K562 (cell line): ENCODE data around the gene CD248. TPM values are rescaled to one million over a fixed set of nuclear protein-coding genes. Genes with fewer than 3 reads are reported as not detected.
A peak's percentile ranks its signal among the peaks of the same experiment; 100 is the strongest.

Experiments used
- RBM34 ChIP-seq: fragments of 200-400 bp; formaldehyde crosslinking; IDR thresholded peaks from 2 replicates; pipeline ENCODE4 v1.6.1; 2018; ENCODE audit warnings: low read length, borderline replicate concordance; ENCODE audit not compliant: insufficient read depth
- TBP ChIP-seq: optimal IDR thresholded peaks from 2 replicates; pipeline ENCODE3; 2011; ENCODE audit warnings: low read depth, low read length, improper control_type of control experiment
- polyA plus RNA-seq, 8 experiments: library from polyadenylated mRNA; depleted of rRNA in 4 of 8; stranded (reverse) in 5 of 8; unstranded in 3 of 8; fragments of >200 nt; fragmentation: Nextera tagmentation in 2 of 8; fragmentation: Illumina TruSeq in 1 of 8; extraction: Ambion mirVana in 2 of 8; extraction: Trizol in 1 of 8; gene quantifications; 2 replicates each; pipeline versions ENCODE4 v1.2.1 to v1.2.3, GENCODE V29; 2011 to 2014; ENCODE audit warnings: inconsistent platforms in 1 of 8, missing spikeins in 1 of 8
- total RNA-seq, 7 experiments: library from RNA; depleted of rRNA in 6 of 7; stranded (reverse); fragments of >200 nt in 6 of 7; fragmentation: Illumina TruSeq in 2 of 7; extraction: Trizol in 2 of 7; gene quantifications; 2 replicates each; pipeline versions ENCODE4 v1.2.1 to v1.2.3, GENCODE V29; 2011 to 2021; ENCODE audit warnings: low replicate concordance in 1 of 7
- TF ChIP-seq, protein P1 (sequence below): fragments of 450-650 bp; IDR thresholded peaks from 2 replicates; pipeline ENCODE4 v1.6.1; 2016; ENCODE audit warnings: mild to moderate bottlenecking, moderate library complexity
- TF ChIP-seq, protein P2 (sequence below): fragments of 450-650 bp; formaldehyde crosslinking; IDR thresholded peaks from 2 replicates; pipeline ENCODE4 v1.4.0; 2020; ENCODE audit warnings: mild to moderate bottlenecking, moderate library complexity
- TF ChIP-seq, protein P3 (sequence below): fragments of 450-650 bp; IDR thresholded peaks from 2 replicates; pipeline ENCODE4 v1.6.1; 2017; ENCODE audit warnings: antibody characterized with exemption
- TF ChIP-seq, protein P4 (sequence below): fragments of 450-650 bp; formaldehyde crosslinking; IDR thresholded peaks from 2 replicates; pipeline ENCODE4 v1.4.0; 2022; ENCODE audit warnings: mild to moderate bottlenecking, moderate library complexity

The CD248 gene
- total and polyA plus RNA-seq, 9 of the 15 experiments (the other 6 are each of a cell fraction or from before 2014, with no cell fraction given) = 0.09 TPM; not detected in 8

DNA sequence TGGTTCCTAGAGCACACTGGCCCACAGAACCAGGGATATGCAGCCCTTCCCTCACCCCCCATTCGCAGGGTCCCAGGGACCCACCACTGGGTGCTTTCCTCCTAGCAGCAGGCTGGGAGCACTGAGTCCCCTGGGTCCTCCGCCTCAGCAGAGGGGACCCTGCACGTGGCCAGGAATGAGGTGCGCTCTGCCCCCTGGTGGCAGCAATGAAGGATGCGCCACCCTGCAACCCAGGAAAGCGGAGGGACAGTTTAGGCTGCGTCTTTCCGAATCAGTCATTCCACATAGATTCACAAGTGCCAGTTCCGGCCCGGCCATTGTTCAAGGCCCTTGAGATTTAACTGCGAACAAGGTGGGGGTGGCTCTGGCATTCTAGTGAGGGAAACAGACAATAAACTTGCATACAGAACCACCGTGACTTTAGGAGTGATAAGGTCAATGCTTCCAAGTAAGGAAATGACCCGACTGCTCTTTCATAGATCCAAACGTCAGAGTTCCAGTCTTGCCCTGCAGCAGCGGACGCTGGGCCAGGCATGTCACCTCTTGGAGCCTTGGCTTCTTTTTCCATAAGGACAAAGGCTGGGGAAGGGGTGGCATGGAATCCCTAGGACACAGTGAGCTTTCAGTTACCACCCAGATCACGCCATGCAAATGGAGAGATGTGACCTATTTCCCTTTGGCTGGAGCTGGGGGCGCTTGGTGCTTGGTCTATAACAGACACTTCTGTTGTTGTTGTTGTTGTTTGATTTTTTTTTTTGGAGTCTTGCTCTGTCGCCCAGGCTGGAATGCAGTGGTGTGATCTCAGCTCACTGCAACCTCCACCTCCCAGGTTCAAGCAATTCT, 11.7 kb upstream of the CD248 start (continued):
- TF ChIP-seq, protein P1, sequence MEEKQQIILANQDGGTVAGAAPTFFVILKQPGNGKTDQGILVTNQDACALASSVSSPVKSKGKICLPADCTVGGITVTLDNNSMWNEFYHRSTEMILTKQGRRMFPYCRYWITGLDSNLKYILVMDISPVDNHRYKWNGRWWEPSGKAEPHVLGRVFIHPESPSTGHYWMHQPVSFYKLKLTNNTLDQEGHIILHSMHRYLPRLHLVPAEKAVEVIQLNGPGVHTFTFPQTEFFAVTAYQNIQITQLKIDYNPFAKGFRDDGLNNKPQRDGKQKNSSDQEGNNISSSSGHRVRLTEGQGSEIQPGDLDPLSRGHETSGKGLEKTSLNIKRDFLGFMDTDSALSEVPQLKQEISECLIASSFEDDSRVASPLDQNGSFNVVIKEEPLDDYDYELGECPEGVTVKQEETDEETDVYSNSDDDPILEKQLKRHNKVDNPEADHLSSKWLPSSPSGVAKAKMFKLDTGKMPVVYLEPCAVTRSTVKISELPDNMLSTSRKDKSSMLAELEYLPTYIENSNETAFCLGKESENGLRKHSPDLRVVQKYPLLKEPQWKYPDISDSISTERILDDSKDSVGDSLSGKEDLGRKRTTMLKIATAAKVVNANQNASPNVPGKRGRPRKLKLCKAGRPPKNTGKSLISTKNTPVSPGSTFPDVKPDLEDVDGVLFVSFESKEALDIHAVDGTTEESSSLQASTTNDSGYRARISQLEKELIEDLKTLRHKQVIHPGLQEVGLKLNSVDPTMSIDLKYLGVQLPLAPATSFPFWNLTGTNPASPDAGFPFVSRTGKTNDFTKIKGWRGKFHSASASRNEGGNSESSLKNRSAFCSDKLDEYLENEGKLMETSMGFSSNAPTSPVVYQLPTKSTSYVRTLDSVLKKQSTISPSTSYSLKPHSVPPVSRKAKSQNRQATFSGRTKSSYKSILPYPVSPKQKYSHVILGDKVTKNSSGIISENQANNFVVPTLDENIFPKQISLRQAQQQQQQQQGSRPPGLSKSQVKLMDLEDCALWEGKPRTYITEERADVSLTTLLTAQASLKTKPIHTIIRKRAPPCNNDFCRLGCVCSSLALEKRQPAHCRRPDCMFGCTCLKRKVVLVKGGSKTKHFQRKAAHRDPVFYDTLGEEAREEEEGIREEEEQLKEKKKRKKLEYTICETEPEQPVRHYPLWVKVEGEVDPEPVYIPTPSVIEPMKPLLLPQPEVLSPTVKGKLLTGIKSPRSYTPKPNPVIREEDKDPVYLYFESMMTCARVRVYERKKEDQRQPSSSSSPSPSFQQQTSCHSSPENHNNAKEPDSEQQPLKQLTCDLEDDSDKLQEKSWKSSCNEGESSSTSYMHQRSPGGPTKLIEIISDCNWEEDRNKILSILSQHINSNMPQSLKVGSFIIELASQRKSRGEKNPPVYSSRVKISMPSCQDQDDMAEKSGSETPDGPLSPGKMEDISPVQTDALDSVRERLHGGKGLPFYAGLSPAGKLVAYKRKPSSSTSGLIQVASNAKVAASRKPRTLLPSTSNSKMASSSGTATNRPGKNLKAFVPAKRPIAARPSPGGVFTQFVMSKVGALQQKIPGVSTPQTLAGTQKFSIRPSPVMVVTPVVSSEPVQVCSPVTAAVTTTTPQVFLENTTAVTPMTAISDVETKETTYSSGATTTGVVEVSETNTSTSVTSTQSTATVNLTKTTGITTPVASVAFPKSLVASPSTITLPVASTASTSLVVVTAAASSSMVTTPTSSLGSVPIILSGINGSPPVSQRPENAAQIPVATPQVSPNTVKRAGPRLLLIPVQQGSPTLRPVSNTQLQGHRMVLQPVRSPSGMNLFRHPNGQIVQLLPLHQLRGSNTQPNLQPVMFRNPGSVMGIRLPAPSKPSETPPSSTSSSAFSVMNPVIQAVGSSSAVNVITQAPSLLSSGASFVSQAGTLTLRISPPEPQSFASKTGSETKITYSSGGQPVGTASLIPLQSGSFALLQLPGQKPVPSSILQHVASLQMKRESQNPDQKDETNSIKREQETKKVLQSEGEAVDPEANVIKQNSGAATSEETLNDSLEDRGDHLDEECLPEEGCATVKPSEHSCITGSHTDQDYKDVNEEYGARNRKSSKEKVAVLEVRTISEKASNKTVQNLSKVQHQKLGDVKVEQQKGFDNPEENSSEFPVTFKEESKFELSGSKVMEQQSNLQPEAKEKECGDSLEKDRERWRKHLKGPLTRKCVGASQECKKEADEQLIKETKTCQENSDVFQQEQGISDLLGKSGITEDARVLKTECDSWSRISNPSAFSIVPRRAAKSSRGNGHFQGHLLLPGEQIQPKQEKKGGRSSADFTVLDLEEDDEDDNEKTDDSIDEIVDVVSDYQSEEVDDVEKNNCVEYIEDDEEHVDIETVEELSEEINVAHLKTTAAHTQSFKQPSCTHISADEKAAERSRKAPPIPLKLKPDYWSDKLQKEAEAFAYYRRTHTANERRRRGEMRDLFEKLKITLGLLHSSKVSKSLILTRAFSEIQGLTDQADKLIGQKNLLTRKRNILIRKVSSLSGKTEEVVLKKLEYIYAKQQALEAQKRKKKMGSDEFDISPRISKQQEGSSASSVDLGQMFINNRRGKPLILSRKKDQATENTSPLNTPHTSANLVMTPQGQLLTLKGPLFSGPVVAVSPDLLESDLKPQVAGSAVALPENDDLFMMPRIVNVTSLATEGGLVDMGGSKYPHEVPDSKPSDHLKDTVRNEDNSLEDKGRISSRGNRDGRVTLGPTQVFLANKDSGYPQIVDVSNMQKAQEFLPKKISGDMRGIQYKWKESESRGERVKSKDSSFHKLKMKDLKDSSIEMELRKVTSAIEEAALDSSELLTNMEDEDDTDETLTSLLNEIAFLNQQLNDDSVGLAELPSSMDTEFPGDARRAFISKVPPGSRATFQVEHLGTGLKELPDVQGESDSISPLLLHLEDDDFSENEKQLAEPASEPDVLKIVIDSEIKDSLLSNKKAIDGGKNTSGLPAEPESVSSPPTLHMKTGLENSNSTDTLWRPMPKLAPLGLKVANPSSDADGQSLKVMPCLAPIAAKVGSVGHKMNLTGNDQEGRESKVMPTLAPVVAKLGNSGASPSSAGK = peak; percentile 93
- no peak for TF ChIP-seq RBM34
- TF ChIP-seq, protein P2, sequence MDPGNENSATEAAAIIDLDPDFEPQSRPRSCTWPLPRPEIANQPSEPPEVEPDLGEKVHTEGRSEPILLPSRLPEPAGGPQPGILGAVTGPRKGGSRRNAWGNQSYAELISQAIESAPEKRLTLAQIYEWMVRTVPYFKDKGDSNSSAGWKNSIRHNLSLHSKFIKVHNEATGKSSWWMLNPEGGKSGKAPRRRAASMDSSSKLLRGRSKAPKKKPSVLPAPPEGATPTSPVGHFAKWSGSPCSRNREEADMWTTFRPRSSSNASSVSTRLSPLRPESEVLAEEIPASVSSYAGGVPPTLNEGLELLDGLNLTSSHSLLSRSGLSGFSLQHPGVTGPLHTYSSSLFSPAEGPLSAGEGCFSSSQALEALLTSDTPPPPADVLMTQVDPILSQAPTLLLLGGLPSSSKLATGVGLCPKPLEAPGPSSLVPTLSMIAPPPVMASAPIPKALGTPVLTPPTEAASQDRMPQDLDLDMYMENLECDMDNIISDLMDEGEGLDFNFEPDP = no peak
- TF ChIP-seq, protein P3, sequence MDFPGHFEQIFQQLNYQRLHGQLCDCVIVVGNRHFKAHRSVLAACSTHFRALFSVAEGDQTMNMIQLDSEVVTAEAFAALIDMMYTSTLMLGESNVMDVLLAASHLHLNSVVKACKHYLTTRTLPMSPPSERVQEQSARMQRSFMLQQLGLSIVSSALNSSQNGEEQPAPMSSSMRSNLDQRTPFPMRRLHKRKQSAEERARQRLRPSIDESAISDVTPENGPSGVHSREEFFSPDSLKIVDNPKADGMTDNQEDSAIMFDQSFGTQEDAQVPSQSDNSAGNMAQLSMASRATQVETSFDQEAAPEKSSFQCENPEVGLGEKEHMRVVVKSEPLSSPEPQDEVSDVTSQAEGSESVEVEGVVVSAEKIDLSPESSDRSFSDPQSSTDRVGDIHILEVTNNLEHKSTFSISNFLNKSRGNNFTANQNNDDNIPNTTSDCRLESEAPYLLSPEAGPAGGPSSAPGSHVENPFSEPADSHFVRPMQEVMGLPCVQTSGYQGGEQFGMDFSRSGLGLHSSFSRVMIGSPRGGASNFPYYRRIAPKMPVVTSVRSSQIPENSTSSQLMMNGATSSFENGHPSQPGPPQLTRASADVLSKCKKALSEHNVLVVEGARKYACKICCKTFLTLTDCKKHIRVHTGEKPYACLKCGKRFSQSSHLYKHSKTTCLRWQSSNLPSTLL = no peak
- TF ChIP-seq, protein P4, sequence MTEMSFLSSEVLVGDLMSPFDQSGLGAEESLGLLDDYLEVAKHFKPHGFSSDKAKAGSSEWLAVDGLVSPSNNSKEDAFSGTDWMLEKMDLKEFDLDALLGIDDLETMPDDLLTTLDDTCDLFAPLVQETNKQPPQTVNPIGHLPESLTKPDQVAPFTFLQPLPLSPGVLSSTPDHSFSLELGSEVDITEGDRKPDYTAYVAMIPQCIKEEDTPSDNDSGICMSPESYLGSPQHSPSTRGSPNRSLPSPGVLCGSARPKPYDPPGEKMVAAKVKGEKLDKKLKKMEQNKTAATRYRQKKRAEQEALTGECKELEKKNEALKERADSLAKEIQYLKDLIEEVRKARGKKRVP (CRISPR knock-in tag) = no peak
- peak; percentile 44 for TF ChIP-seq TBP
